Measurements from ENCODE around the gene ZBTB39. TPM values are rescaled to one million over a fixed set of nuclear protein-coding genes. Genes with fewer than 3 reads are reported as not detected.
A peak's percentile ranks its signal among the peaks of the same experiment; 100 is the strongest.
"Not testable (repeated sequence)": the region's sequence is repeated elsewhere in the genome, so short reads cannot be mapped to it uniquely, and the experiment has no call there.

Gene ZBTB39, protein sequence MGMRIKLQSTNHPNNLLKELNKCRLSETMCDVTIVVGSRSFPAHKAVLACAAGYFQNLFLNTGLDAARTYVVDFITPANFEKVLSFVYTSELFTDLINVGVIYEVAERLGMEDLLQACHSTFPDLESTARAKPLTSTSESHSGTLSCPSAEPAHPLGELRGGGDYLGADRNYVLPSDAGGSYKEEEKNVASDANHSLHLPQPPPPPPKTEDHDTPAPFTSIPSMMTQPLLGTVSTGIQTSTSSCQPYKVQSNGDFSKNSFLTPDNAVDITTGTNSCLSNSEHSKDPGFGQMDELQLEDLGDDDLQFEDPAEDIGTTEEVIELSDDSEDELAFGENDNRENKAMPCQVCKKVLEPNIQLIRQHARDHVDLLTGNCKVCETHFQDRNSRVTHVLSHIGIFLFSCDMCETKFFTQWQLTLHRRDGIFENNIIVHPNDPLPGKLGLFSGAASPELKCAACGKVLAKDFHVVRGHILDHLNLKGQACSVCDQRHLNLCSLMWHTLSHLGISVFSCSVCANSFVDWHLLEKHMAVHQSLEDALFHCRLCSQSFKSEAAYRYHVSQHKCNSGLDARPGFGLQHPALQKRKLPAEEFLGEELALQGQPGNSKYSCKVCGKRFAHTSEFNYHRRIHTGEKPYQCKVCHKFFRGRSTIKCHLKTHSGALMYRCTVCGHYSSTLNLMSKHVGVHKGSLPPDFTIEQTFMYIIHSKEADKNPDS
- 1 to 10 TPM; 9.1 to 9.3 TPM for total RNA-seq
- 2.0 TPM for polyA plus RNA-seq

DNA sequence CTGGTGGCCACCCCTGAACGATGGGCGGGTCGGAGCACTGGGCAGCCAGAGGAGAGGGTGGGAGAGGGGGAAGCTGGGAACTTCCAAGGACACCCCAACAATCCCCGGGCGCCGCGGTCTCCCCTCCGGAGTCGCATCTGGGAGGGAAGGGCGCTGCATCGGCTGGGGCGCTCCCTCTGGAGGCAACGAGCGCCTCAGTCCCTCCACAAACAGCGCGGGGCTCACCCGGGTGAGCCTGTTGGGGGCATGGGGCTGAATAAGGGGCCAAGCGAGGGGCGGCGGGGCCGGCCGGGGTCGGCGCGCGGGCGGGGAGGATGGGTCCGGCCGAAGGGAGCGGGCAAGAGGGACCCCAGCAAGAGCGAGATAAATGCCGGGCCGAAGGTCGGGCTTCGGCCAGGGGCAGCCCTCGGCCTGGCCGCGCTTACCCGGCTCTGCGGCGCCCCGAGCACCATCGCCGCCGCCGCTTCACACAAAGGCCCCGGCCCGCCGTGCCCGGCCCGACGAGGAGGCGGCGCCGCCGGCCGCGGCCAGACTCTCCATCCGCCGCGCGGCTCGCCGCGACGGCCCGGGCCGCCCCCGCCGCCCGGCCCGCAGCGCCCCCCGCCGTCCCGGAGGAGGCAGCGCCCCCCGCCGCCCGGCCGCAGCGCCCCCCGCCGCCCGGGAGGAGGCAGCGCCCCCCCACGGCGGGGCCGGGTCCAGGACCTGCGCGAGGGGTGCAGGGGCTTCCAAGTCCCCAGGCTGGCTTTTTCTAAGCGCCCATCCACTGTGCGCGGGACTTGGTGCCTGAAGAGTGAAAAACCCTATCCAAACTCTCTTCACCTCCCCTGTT, at the start of gene ZBTB39:
ZBTB39 (minus strand) TSS at position 567 of the 829 bp plus-strand sequence. CDS start 1,629 bp downstream, outside the sequence.
- Mint-ChIP-seq H3K27ac (peak within 1 kb of the TSS; percentile 84 to 96 (median 90)), H3K9me3 (no peaks in the 10 kb centered on the region), H3K4me1 (peaks cover 47 to 68% (median 63%) of the 10 kb centered on the region in 3 donors), H3K27me3 (no peaks in the 10 kb centered on the region), H3K4me3 (peak within 1 kb of the TSS; percentile 88 to 96 (median 92)), H3K36me3 (peaks cover 4 to 43% (median 7%) of the 10 kb centered on the region in 3 donors)
- DNase-seq: peak; percentile 61 to 78 (median 65)
- no peaks in the 10 kb centered on the region for H3K27me3 ChIP-seq (ENCODE audit: insufficient read depth, low read length, poor library complexity, severe bottlenecking)
- no peaks in the 10 kb centered on the region for H3K9me3 ChIP-seq (ENCODE audit: low read length)
- ChIA-PET CTCF (interaction anchor here (1.2 to 3.7 kb wide), 6 partner anchors 10 to 249 kb away, joined by 3 to 19 read pairs (median 4); partner anchors contain the start of gene STAT6), POLR2A (interaction anchor here (1.2 kb wide), 1 partner anchor 106 kb away, joined by 10 read pairs; no protein-coding TSS in a partner anchor)
- H3K27ac ChIP-seq (ENCODE audit: low read depth, low read length): peak within 1 kb of the TSS; percentile 55
- peaks cover 22% of the 10 kb centered on the region for H3K36me3 ChIP-seq (ENCODE audit: insufficient read depth, low read length)
- H3K4me3 ChIP-seq (ENCODE audit: low read length): peak within 1 kb of the TSS; percentile 66
- H3K4me1 ChIP-seq (ENCODE audit: insufficient read depth, low read length): peaks cover 56% of the 10 kb centered on the region

DNA sequence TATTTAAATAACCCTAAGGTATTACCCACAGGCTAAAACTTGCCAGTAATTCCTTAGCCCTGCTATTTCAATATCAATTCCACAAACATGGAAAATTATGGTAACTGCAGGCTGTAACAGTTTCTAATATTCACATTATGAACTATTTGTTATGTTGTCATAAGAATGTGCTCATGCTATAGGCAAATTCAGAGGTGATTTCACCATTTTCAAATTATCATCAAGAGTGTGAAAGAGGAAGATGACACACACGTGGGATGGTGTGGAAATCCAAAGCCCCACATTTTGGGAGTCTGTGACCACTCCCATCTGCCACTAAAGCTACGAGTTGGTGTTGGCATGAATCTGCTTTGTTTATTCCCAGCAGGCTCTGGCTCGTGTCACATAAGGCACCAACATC, 49.5 kb upstream of the ZBTB39 start:
- Mint-ChIP-seq H3K4me1 (peaks cover 0 to 2% (median under 1%) of the 10 kb centered on the region in 3 donors), H3K4me3 (no peak overlapping the region), H3K9me3 (no peaks in the 10 kb centered on the region), H3K27ac (peak overlapping the region in 1 of 8 donors; percentile 17), H3K36me3 (peaks cover 4 to 39% (median 15%) of the 10 kb centered on the region in 3 donors), H3K27me3 (no peaks in the 10 kb centered on the region)
- CTCF ChIA-PET: interaction anchor here (1.3 to 2.2 kb wide), 2 partner anchors 8 to 14 kb away, joined by 4 to 6 read pairs; no protein-coding TSS in a partner anchor
- Histone ChIP-seq H3K27me3 (ENCODE audit: insufficient read depth, low read length, poor library complexity, severe bottlenecking) (no peaks in the 10 kb centered on the region), H3K4me3 (ENCODE audit: low read length) (no peak overlapping the region), H3K27ac (ENCODE audit: low read depth, low read length) (no peak overlapping the region), H3K36me3 (ENCODE audit: insufficient read depth, low read length) (peaks cover 31% of the 10 kb centered on the region), H3K4me1 (ENCODE audit: insufficient read depth, low read length) (peaks cover 4% of the 10 kb centered on the region), H3K9me3 (ENCODE audit: low read length) (no peaks in the 10 kb centered on the region)
- POLR2A ChIA-PET: no interaction called here
- DNase-seq: no peak

DNA sequence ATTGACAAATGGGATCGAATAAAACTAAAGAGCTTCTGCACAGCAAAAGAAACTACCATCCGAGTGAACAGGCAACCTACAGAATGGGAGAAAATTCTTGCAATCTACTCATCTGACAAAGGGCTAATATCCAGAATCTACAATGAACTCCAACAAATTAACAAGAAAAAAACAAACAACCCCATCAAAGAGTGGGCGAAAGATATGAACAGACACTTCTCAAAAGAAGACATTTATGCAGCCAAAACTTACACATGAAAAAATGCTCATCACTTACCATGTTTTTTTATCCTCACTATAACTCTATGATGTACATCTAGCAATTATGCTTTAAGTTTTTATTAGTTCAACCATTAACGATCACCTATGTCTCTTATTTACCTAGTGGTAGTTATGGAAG, 47.6 kb upstream of the ZBTB39 start:
- peaks cover 13% of the 10 kb centered on the region for H3K36me3 ChIP-seq (ENCODE audit: insufficient read depth, low read length)
- H3K4me3 Mint-ChIP-seq; H3K27me3 Mint-ChIP-seq; DNase-seq; CTCF ChIA-PET; H3K9me3 ChIP-seq (ENCODE audit: low read length); H3K27ac ChIP-seq (ENCODE audit: low read depth, low read length); H3K27me3 ChIP-seq (ENCODE audit: insufficient read depth, low read length, poor library complexity, severe bottlenecking); H3K4me1 Mint-ChIP-seq; H3K4me1 ChIP-seq (ENCODE audit: insufficient read depth, low read length); H3K9me3 Mint-ChIP-seq; POLR2A ChIA-PET; H3K4me3 ChIP-seq (ENCODE audit: low read length): not testable (repeated sequence)
- peaks cover 4 to 22% (median 10%) of the 10 kb centered on the region in 3 donors for H3K36me3 Mint-ChIP-seq
- H3K27ac Mint-ChIP-seq: peak overlapping the region in 3 of 8 donors; percentile 36 to 52 (median 38)

DNA sequence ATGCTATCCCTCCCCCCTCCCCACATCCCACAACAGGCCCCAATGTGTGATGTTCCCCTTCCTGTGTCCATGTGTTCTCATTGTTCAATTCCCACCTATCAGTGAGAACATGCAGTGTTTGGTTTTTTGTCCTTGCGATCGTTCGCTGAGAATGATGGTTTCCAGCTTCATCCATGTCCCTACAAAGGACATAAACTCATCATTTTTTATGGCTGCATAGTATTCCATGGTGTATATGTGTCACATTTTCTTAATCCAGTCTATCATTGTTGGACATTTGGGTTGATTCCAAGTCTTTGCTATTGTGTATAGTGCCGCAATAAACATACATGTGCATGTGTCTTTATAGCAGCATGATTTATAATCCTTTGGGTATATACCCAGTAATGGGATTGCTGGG, 46.8 kb upstream of the ZBTB39 start:
- H3K4me3 ChIP-seq (ENCODE audit: low read length); H3K27ac Mint-ChIP-seq; H3K36me3 ChIP-seq (ENCODE audit: insufficient read depth, low read length); H3K27ac ChIP-seq (ENCODE audit: low read depth, low read length); H3K9me3 Mint-ChIP-seq; H3K9me3 ChIP-seq (ENCODE audit: low read length); DNase-seq; H3K27me3 Mint-ChIP-seq; POLR2A ChIA-PET; H3K27me3 ChIP-seq (ENCODE audit: insufficient read depth, low read length, poor library complexity, severe bottlenecking); H3K4me1 Mint-ChIP-seq; H3K4me3 Mint-ChIP-seq; H3K4me1 ChIP-seq (ENCODE audit: insufficient read depth, low read length); CTCF ChIA-PET: not testable (repeated sequence)
- H3K36me3 Mint-ChIP-seq: peaks cover 4 to 15% (median 6%) of the 10 kb centered on the region in 3 donors

DNA sequence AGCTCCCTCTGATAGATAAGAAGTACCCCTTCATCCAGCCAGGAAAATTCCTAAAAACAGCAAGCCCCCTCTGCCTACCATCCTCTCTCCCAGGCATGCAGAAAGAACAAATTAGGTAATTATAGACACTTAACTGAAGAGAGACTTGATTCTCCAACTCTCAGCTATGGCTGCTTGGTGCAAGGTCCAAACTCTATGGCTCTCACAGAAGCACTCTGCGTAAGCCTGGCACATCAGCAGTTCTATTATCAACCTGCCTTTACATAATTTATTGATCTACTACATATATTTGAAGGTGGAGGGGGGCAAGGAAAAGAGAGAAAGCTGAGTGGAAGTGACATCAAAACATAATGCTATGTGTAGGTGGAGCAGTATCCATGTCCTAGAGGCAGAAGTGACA, 44.7 kb upstream of the ZBTB39 start:
- H3K27me3 ChIP-seq (ENCODE audit: insufficient read depth, low read length, poor library complexity, severe bottlenecking): no peaks in the 10 kb centered on the region
- H3K4me3 ChIP-seq (ENCODE audit: low read length): no peak overlapping the region
- ChIA-PET CTCF (interaction anchor here (1.3 to 1.4 kb wide), 2 partner anchors 18 to 67 kb away, joined by 3 read pairs; no protein-coding TSS in a partner anchor), POLR2A (no interaction called here)
- Mint-ChIP-seq H3K27me3 (peaks cover 0 to 3% of the 10 kb centered on the region in 2 donors), H3K4me1 (peaks cover 21 to 26% (median 26%) of the 10 kb centered on the region in 3 donors), H3K27ac (peak overlapping the region in 2 of 8 donors; percentile 3 to 65), H3K9me3 (no peaks in the 10 kb centered on the region), H3K36me3 (peaks cover 0 to 4% (median 0%) of the 10 kb centered on the region in 3 donors), H3K4me3 (no peak overlapping the region)
- no peak overlapping the region for H3K27ac ChIP-seq (ENCODE audit: low read depth, low read length)
- no peak for DNase-seq
- no peaks in the 10 kb centered on the region for H3K9me3 ChIP-seq (ENCODE audit: low read length)
- peaks cover 20% of the 10 kb centered on the region for H3K4me1 ChIP-seq (ENCODE audit: insufficient read depth, low read length)
- no peaks in the 10 kb centered on the region for H3K36me3 ChIP-seq (ENCODE audit: insufficient read depth, low read length)

DNA sequence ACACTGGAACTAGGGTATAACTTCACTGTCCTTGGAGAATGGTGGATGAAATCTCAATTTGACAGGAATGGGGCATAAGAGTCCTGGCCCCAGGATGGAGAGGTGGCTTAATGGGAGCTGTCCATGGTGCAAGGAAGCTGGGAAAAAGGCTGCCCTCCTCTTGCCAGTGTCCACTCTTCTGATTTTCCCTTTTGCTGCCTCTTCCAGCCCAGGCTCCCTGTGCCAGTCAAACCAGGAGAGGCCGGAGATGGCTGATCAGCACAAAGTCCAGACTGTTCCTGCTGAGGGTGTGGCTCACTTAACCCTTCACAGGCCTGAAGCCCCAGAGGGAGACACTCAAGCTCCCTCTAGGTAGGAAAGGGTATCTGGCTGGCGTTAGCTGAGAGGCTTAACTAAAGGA, 43.5 kb upstream of the ZBTB39 start, which contains the start of gene MYO1A:
MYO1A (minus strand) TSS at position 240 of the 400 bp plus-strand sequence. CDS start 1,806 bp downstream, outside the sequence.
- POLR2A ChIA-PET: no interaction called here
- Histone ChIP-seq H3K4me3 (ENCODE audit: low read length) (no peak within 1 kb of the TSS), H3K9me3 (ENCODE audit: low read length) (no peaks in the 10 kb centered on the region), H3K27me3 (ENCODE audit: insufficient read depth, low read length, poor library complexity, severe bottlenecking) (no peaks in the 10 kb centered on the region), H3K4me1 (ENCODE audit: insufficient read depth, low read length) (peaks cover 20% of the 10 kb centered on the region), H3K36me3 (ENCODE audit: insufficient read depth, low read length) (no peaks in the 10 kb centered on the region), H3K27ac (ENCODE audit: low read depth, low read length) (no peak within 1 kb of the TSS)
- H3K27me3 Mint-ChIP-seq: peaks cover 3 to 5% of the 10 kb centered on the region in 2 donors
- peaks cover 24 to 29% (median 28%) of the 10 kb centered on the region in 3 donors for H3K4me1 Mint-ChIP-seq
- CTCF ChIA-PET: interaction anchor here (1.0 to 1.3 kb wide), 2 partner anchors 22 to 68 kb away, joined by 3 read pairs; no protein-coding TSS in a partner anchor
- peaks cover 0 to 4% (median 0%) of the 10 kb centered on the region in 3 donors for H3K36me3 Mint-ChIP-seq
- peak within 1 kb of the TSS in 4 of 8 donors; percentile 11 to 65 (median 50) for H3K27ac Mint-ChIP-seq
- DNase-seq: no peak
- no peak within 1 kb of the TSS for H3K4me3 Mint-ChIP-seq
- no peaks in the 10 kb centered on the region for H3K9me3 Mint-ChIP-seq

DNA sequence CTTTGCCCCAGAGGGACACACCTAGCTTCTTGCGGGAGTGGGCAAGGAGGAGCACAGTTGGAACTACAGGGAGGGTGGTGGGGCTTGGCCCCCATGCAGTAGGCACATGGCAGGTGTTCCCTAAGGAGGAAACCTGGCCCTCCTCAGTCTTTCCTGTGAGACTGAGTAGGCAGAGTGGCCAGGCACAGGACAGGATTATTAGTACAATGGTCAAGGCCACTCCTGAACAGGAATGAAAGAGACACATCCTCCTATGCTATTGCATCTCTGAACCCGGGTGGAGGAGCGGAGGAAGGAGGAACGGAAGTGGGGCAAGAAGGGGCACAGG, 42.7 kb upstream of the ZBTB39 start:
- peak overlapping the region in 2 of 8 donors; percentile 11 to 48 for H3K27ac Mint-ChIP-seq
- H3K4me1 ChIP-seq (ENCODE audit: insufficient read depth, low read length): peaks cover 20% of the 10 kb centered on the region
- no peak overlapping the region for H3K27ac ChIP-seq (ENCODE audit: low read depth, low read length)
- no peaks in the 10 kb centered on the region for H3K36me3 ChIP-seq (ENCODE audit: insufficient read depth, low read length)
- POLR2A ChIA-PET: no interaction called here
- no peak overlapping the region for H3K4me3 Mint-ChIP-seq
- DNase-seq: no peak
- H3K9me3 Mint-ChIP-seq: no peaks in the 10 kb centered on the region
- H3K9me3 ChIP-seq (ENCODE audit: low read length): no peaks in the 10 kb centered on the region
- H3K27me3 Mint-ChIP-seq: peaks cover 3 to 5% of the 10 kb centered on the region in 2 donors
- no peak overlapping the region for H3K4me3 ChIP-seq (ENCODE audit: low read length)
- H3K4me1 Mint-ChIP-seq: peaks cover 24 to 29% (median 28%) of the 10 kb centered on the region in 3 donors
- peaks cover 0 to 3% (median 0%) of the 10 kb centered on the region in 3 donors for H3K36me3 Mint-ChIP-seq
- CTCF ChIA-PET: no interaction called here
- no peaks in the 10 kb centered on the region for H3K27me3 ChIP-seq (ENCODE audit: insufficient read depth, low read length, poor library complexity, severe bottlenecking)
